ENCODE results near the gene DMRTC1. TPM values are rescaled to one million over a fixed set of nuclear protein-coding genes. Genes with fewer than 3 reads are reported as not detected.
"Not testable (repeated sequence)": the region's sequence is repeated elsewhere in the genome, so short reads cannot be mapped to it uniquely, and the experiment has no call there.

Gene DMRTC1
- total and polyA plus RNA-seq, 2 donors (not counting 3 experiments of a cell fraction or from before 2014, with no cell fraction given) = not detected

GRCh38 chrX:72959971-72960370 lies 16.3 kb upstream of the DMRTC1 start:
- H3K4me1 ChIP-seq (ENCODE audit: control insufficient read depth, extremely low read depth, insufficient read depth, low read length); dilution Hi-C loops (cut with MboI; ENCODE audit: extremely low pct_ligation_motif_present, low sequenced_read_pairs); H3K9me1 ChIP-seq (replicated peaks; ENCODE audit: control insufficient read depth, extremely low read depth, insufficient read depth, low read length); CTCF ChIA-PET; H3K79me2 ChIP-seq (ENCODE audit: control insufficient read depth, insufficient read depth, low read length); intact Hi-C loops (cut with micrococcal nuclease); FAIRE-seq; POLR2A ChIA-PET; H3K27me3 ChIP-seq (ENCODE audit: control insufficient read depth in 2 of 2, insufficient read depth in 2 of 2, low read length in 2 of 2); H4K20me1 ChIP-seq (replicated peaks; ENCODE audit: control insufficient read depth, extremely low read depth, insufficient read depth, low read length); H3K36me3 ChIP-seq (ENCODE audit: control insufficient read depth in 2 of 2, extremely low read depth in 1 of 2, insufficient read depth in 2 of 2, low read length in 2 of 2); H2AFZ ChIP-seq (ENCODE audit: low read depth, low read length); BruUV-seq (replicated peaks); H3K9me3 ChIP-seq (replicated peaks; ENCODE audit: control insufficient read depth, insufficient read depth, low read length); H3K4me3 ChIP-seq (replicated peaks in 1 of 3; ENCODE audit: insufficient read depth in 1 of 3, low read depth in 1 of 3, low read length in 3 of 3); H3K27ac ChIP-seq (ENCODE audit: insufficient read depth, low read depth, low read length); H3K9ac ChIP-seq (replicated peaks; ENCODE audit: extremely low read depth, insufficient read depth, low read length); DNase-seq (ENCODE audit: low read depth, low spot score); H3K4me2 ChIP-seq (ENCODE audit: insufficient read depth, low read length): not testable (repeated sequence)

GRCh38 chrX:72943035-72943818 lies 410 bp downstream of the DMRTC1 start:
- dilution Hi-C loops (cut with MboI; ENCODE audit: extremely low pct_ligation_motif_present, low sequenced_read_pairs); H3K36me3 ChIP-seq (ENCODE audit: control insufficient read depth in 2 of 2, extremely low read depth in 1 of 2, insufficient read depth in 2 of 2, low read length in 2 of 2); POLR2A ChIA-PET; H2AFZ ChIP-seq (ENCODE audit: low read depth, low read length); H3K9me1 ChIP-seq (replicated peaks; ENCODE audit: control insufficient read depth, extremely low read depth, insufficient read depth, low read length); H3K79me2 ChIP-seq (ENCODE audit: control insufficient read depth, insufficient read depth, low read length); H4K20me1 ChIP-seq (replicated peaks; ENCODE audit: control insufficient read depth, extremely low read depth, insufficient read depth, low read length); H3K4me1 ChIP-seq (ENCODE audit: control insufficient read depth, extremely low read depth, insufficient read depth, low read length); DNase-seq (ENCODE audit: low read depth, low spot score); CTCF ChIA-PET; H3K9me3 ChIP-seq (replicated peaks; ENCODE audit: control insufficient read depth, insufficient read depth, low read length); H3K27me3 ChIP-seq (ENCODE audit: control insufficient read depth in 2 of 2, insufficient read depth in 2 of 2, low read length in 2 of 2); intact Hi-C loops (cut with micrococcal nuclease); H3K9ac ChIP-seq (replicated peaks; ENCODE audit: extremely low read depth, insufficient read depth, low read length); H3K4me2 ChIP-seq (ENCODE audit: insufficient read depth, low read length); BruUV-seq (replicated peaks); H3K4me3 ChIP-seq (replicated peaks in 1 of 3; ENCODE audit: insufficient read depth in 1 of 3, low read depth in 1 of 3, low read length in 3 of 3); H3K27ac ChIP-seq (ENCODE audit: insufficient read depth, low read depth, low read length): not testable (repeated sequence)
- FAIRE-seq = peak; percentile 47

GRCh38 chrX:72942272-72942671 lies 1.4 kb downstream of the DMRTC1 start:
- H3K4me2 ChIP-seq (ENCODE audit: insufficient read depth, low read length); POLR2A ChIA-PET; H3K27me3 ChIP-seq (ENCODE audit: control insufficient read depth in 2 of 2, insufficient read depth in 2 of 2, low read length in 2 of 2); DNase-seq (ENCODE audit: low read depth, low spot score); H4K20me1 ChIP-seq (replicated peaks; ENCODE audit: control insufficient read depth, extremely low read depth, insufficient read depth, low read length); H3K9ac ChIP-seq (replicated peaks; ENCODE audit: extremely low read depth, insufficient read depth, low read length); H3K9me1 ChIP-seq (replicated peaks; ENCODE audit: control insufficient read depth, extremely low read depth, insufficient read depth, low read length); dilution Hi-C loops (cut with MboI; ENCODE audit: extremely low pct_ligation_motif_present, low sequenced_read_pairs); H3K27ac ChIP-seq (ENCODE audit: insufficient read depth, low read depth, low read length); H2AFZ ChIP-seq (ENCODE audit: low read depth, low read length); CTCF ChIA-PET; H3K79me2 ChIP-seq (ENCODE audit: control insufficient read depth, insufficient read depth, low read length); H3K4me3 ChIP-seq (replicated peaks in 1 of 3; ENCODE audit: insufficient read depth in 1 of 3, low read depth in 1 of 3, low read length in 3 of 3); H3K36me3 ChIP-seq (ENCODE audit: control insufficient read depth in 2 of 2, extremely low read depth in 1 of 2, insufficient read depth in 2 of 2, low read length in 2 of 2); H3K4me1 ChIP-seq (ENCODE audit: control insufficient read depth, extremely low read depth, insufficient read depth, low read length); intact Hi-C loops (cut with micrococcal nuclease); BruUV-seq (replicated peaks); H3K9me3 ChIP-seq (replicated peaks; ENCODE audit: control insufficient read depth, insufficient read depth, low read length): not testable (repeated sequence)
- FAIRE-seq = peak; percentile 71

GRCh38 chrX:72937906-72938305 lies 5.7 kb downstream of the DMRTC1 start, which contains the start of gene FAM236A:
Gene FAM236A (plus strand): TSS chrX:72938206. CDS start chrX:72938263, 57 bp downstream.
- dilution Hi-C loops (cut with MboI; ENCODE audit: extremely low pct_ligation_motif_present, low sequenced_read_pairs); H3K9ac ChIP-seq (replicated peaks; ENCODE audit: extremely low read depth, insufficient read depth, low read length); H4K20me1 ChIP-seq (replicated peaks; ENCODE audit: control insufficient read depth, extremely low read depth, insufficient read depth, low read length); H3K4me2 ChIP-seq (ENCODE audit: insufficient read depth, low read length); H2AFZ ChIP-seq (ENCODE audit: low read depth, low read length); H3K27me3 ChIP-seq (ENCODE audit: control insufficient read depth in 2 of 2, insufficient read depth in 2 of 2, low read length in 2 of 2); FAIRE-seq; H3K79me2 ChIP-seq (ENCODE audit: control insufficient read depth, insufficient read depth, low read length); DNase-seq (ENCODE audit: low read depth, low spot score); H3K9me1 ChIP-seq (replicated peaks; ENCODE audit: control insufficient read depth, extremely low read depth, insufficient read depth, low read length); H3K9me3 ChIP-seq (replicated peaks; ENCODE audit: control insufficient read depth, insufficient read depth, low read length); H3K36me3 ChIP-seq (ENCODE audit: control insufficient read depth in 2 of 2, extremely low read depth in 1 of 2, insufficient read depth in 2 of 2, low read length in 2 of 2); POLR2A ChIA-PET; H3K4me1 ChIP-seq (ENCODE audit: control insufficient read depth, extremely low read depth, insufficient read depth, low read length); CTCF ChIA-PET; intact Hi-C loops (cut with micrococcal nuclease); H3K4me3 ChIP-seq (replicated peaks in 1 of 3; ENCODE audit: insufficient read depth in 1 of 3, low read depth in 1 of 3, low read length in 3 of 3); H3K27ac ChIP-seq (ENCODE audit: insufficient read depth, low read depth, low read length); BruUV-seq (replicated peaks): not testable (repeated sequence)
